SK-N-SH treated with all-trans-retinoic acid at 6 μM for 48 hours (cell line): ENCODE results near the gene TFDP3.

Experiments
- ARNTL ChIP-seq: fragments of 450-650 bp; formaldehyde crosslinking; IDR thresholded peaks from 2 replicates; pipeline ENCODE4 v1.5.0; 2020; ENCODE audit warnings: low read depth, mild to moderate bottlenecking, moderate library complexity, borderline replicate concordance
- CSDC2 ChIP-seq: fragments of 250-450 bp; sonication (Bioruptor Pico); IDR thresholded peaks from 2 replicates; pipeline ENCODE4 v1.5.0; 2020; ENCODE audit warnings: mild to moderate bottlenecking, moderate library complexity
- CSRNP3 ChIP-seq: fragments of 250-450 bp; sonication (Bioruptor Pico); IDR thresholded peaks from 2 replicates; pipeline ENCODE4 v1.5.1; 2021; ENCODE audit warnings: mild to moderate bottlenecking, moderate library complexity
- ISL1 ChIP-seq: fragments of 250-450 bp; sonication (Bioruptor Pico); IDR thresholded peaks from 2 replicates; pipeline ENCODE4 v2.1.2; 2022; ENCODE audit warnings: mild to moderate bottlenecking, moderate library complexity
- PPARA ChIP-seq: fragments of 250-450 bp; sonication (Bioruptor Pico); IDR thresholded peaks from 2 replicates; pipeline ENCODE4 v1.5.0; 2020; ENCODE audit warnings: mild to moderate bottlenecking, borderline replicate concordance
- RARB ChIP-seq: fragments of 250-450 bp; sonication (Bioruptor Pico); IDR thresholded peaks from 2 replicates; pipeline ENCODE4 v1.8.0; 2021; ENCODE audit warnings: mild to moderate bottlenecking, moderate library complexity
- SNAI2 ChIP-seq: fragments of 250-450 bp; sonication (Bioruptor Pico); IDR thresholded peaks from 2 replicates; pipeline ENCODE4 v1.5.0; 2020; ENCODE audit warnings: mild to moderate bottlenecking, moderate library complexity
- TSHZ2 ChIP-seq: fragments of 250-450 bp; sonication (Bioruptor Pico); IDR thresholded peaks from 2 replicates; pipeline ENCODE4 v1.5.0; 2020; ENCODE audit warnings: mild to moderate bottlenecking, moderate library complexity
- ZC3H10 ChIP-seq: fragments of 250-450 bp; sonication (Bioruptor Pico); IDR thresholded peaks from 2 replicates; pipeline ENCODE4 v1.5.1; 2021; ENCODE audit warnings: mild to moderate bottlenecking, moderate library complexity
- ZFP3 ChIP-seq: fragments of 250-450 bp; sonication (Bioruptor Pico); IDR thresholded peaks from 2 replicates; pipeline ENCODE4 v1.5.0; 2020; ENCODE audit warnings: mild to moderate bottlenecking, moderate library complexity
- ZNF70 ChIP-seq: fragments of 450-650 bp; formaldehyde crosslinking; IDR thresholded peaks from 2 replicates; pipeline ENCODE4 v1.5.0; 2020; ENCODE audit warnings: mild to moderate bottlenecking, moderate library complexity
- ZNF8 ChIP-seq: fragments of 450-650 bp; formaldehyde crosslinking; IDR thresholded peaks from 2 replicates; pipeline ENCODE4 v1.5.0; 2020; ENCODE audit warnings: mild to moderate bottlenecking, moderate library complexity
- TF ChIP-seq, protein P1 (sequence below): fragments of 250-450 bp; sonication (Bioruptor Pico); IDR thresholded peaks from 2 replicates; pipeline ENCODE4 v1.8.0; 2021; ENCODE audit warnings: low read depth, mild to moderate bottlenecking, moderate library complexity, borderline replicate concordance
- TF ChIP-seq, protein P2 (sequence below): fragments of 250-450 bp; sonication (Bioruptor Pico); IDR thresholded peaks from 2 replicates; pipeline ENCODE4 v1.8.0; 2020; ENCODE audit warnings: mild to moderate bottlenecking, moderate library complexity, borderline replicate concordance

DNA sequence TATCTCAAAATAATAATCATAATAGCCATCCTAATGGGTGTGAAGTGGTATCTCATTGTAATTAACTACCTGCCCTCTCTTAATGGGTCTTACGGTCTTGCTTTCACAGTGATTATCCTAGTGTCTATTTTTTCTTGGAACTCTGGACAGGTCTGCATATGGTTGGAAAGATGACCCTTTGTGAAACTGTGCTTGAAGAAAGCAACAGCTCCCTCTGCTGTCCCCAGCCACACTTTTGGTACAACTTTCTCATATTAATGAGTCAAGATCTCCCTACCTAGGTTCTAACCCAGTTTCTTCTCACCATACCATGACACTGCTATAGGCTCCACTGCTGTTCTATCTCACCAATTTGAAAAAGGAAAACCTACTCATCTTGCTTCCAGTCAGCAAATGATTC is 2.4 kb downstream of the TFDP3 start:
- TF ChIP-seq CSRNP3 (CRISPR knock-in tag) (no peak), ZNF8 (CRISPR knock-in tag) (no peak), ZNF70 (no peak), CSDC2 (CRISPR knock-in tag) (no peak), SNAI2 (CRISPR knock-in tag) (no peak), ISL1 (CRISPR knock-in tag) (no peak), ARNTL (CRISPR knock-in tag) (no peak), PPARA (CRISPR knock-in tag) (no peak), RARB (no peak), ZFP3 (CRISPR knock-in tag) (no peak), ZC3H10 (CRISPR knock-in tag) (no peak), TSHZ2 (no peak)
- TF ChIP-seq, protein P1, sequence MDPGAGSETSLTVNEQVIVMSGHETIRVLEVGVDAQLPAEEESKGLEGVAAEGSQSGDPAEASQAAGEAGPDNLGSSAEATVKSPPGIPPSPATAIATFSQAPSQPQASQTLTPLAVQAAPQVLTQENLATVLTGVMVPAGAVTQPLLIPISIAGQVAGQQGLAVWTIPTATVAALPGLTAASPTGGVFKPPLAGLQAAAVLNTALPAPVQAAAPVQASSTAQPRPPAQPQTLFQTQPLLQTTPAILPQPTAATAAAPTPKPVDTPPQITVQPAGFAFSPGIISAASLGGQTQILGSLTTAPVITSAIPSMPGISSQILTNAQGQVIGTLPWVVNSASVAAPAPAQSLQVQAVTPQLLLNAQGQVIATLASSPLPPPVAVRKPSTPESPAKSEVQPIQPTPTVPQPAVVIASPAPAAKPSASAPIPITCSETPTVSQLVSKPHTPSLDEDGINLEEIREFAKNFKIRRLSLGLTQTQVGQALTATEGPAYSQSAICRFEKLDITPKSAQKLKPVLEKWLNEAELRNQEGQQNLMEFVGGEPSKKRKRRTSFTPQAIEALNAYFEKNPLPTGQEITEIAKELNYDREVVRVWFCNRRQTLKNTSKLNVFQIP (CRISPR knock-in tag) = no peak
- TF ChIP-seq, protein P2, sequence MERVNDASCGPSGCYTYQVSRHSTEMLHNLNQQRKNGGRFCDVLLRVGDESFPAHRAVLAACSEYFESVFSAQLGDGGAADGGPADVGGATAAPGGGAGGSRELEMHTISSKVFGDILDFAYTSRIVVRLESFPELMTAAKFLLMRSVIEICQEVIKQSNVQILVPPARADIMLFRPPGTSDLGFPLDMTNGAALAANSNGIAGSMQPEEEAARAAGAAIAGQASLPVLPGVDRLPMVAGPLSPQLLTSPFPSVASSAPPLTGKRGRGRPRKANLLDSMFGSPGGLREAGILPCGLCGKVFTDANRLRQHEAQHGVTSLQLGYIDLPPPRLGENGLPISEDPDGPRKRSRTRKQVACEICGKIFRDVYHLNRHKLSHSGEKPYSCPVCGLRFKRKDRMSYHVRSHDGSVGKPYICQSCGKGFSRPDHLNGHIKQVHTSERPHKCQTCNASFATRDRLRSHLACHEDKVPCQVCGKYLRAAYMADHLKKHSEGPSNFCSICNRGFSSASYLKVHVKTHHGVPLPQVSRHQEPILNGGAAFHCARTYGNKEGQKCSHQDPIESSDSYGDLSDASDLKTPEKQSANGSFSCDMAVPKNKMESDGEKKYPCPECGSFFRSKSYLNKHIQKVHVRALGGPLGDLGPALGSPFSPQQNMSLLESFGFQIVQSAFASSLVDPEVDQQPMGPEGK (CRISPR knock-in tag) = no peak
